CD4-positive, alpha-beta memory T cell (primary cell): Measurements from ENCODE around the gene TBC1D14. TPM values are rescaled to one million over a fixed set of nuclear protein-coding genes. Genes with fewer than 3 reads are reported as not detected.
A peak's percentile ranks its signal among the peaks of the same experiment; 100 is the strongest.

Experiments
- CTCF ChIA-PET: fragments of 350-600 bp; sonication (Branson Sonifier 250); formaldehyde crosslinking; loops from one replicate; lab custom pipeline; 2021; ENCODE audit warnings: inconsistent platforms; ENCODE audit not compliant: partially characterized antibody; lab: Charles Lee
- POLR2A ChIA-PET: fragments of 350-600 bp; sonication (Branson Sonifier 250); formaldehyde crosslinking; loops from one replicate; lab custom pipeline; 2021; ENCODE audit not compliant: partially characterized antibody; lab: Charles Lee
- DNase-seq, 5 donors: peaks; one replicate each; pipeline versions ENCODE4 v3.0.0 to v3.0.0-alpha.2; 2020 to 2022; ENCODE audit warnings: mixed read lengths in 1 of 5
- H3K27ac ChIP-seq: one replicate; pipeline ENCODE4 v1.7.0; 2013; ENCODE audit warnings: low read depth, low read length
- H3K27me3 ChIP-seq: 2 replicates; pipeline ENCODE4 v1.7.0; 2013; ENCODE audit warnings: mild to moderate bottlenecking, low read length, moderate library complexity; ENCODE audit not compliant: insufficient read depth
- H3K36me3 ChIP-seq: 2 replicates; pipeline ENCODE4 v1.7.0; 2013; ENCODE audit warnings: mild to moderate bottlenecking, low read length, moderate library complexity; ENCODE audit not compliant: insufficient read depth
- H3K4me1 ChIP-seq: 2 replicates; pipeline ENCODE4 v1.7.0; 2013; ENCODE audit warnings: mild to moderate bottlenecking, low read length, moderate library complexity; ENCODE audit not compliant: insufficient read depth
- H3K4me3 ChIP-seq, 2 donors: one replicate each; pipeline ENCODE4 v1.7.0; 2013; ENCODE audit warnings: low read length in 2 of 2, mild to moderate bottlenecking in 1 of 2
- H3K9me3 ChIP-seq, 2 donors: one replicate each; pipeline ENCODE4 v1.7.0; 2013; ENCODE audit warnings: low read length in 2 of 2, control low read depth in 1 of 2; ENCODE audit not compliant: control insufficient read depth in 1 of 2
- H3K27ac Mint-ChIP-seq, 7 donors: one replicate each; pipeline ENCODE4 v1.8.0; 2020 to 2021; ENCODE audit warnings: mixed read lengths in 7 of 7, mild to moderate bottlenecking in 6 of 7, inconsistent platforms in 3 of 7, moderate library complexity in 3 of 7
- H3K27me3 Mint-ChIP-seq, 2 donors: one replicate each; pipeline ENCODE4 v1.8.0; 2020 to 2021; ENCODE audit warnings: mixed read lengths in 2 of 2
- H3K36me3 Mint-ChIP-seq, 2 donors: one replicate each; pipeline ENCODE4 v1.8.0; 2020 to 2021; ENCODE audit warnings: mixed read lengths in 2 of 2, inconsistent platforms in 1 of 2, mild to moderate bottlenecking in 1 of 2
- H3K4me1 Mint-ChIP-seq, 4 donors: one replicate each; pipeline ENCODE4 v1.8.0; 2020 to 2021; ENCODE audit warnings: mixed read lengths in 4 of 4, mild to moderate bottlenecking in 1 of 4
- H3K4me3 Mint-ChIP-seq, 8 donors: one replicate each; pipeline ENCODE4 v1.8.0; 2020 to 2021; ENCODE audit warnings: mixed read lengths in 8 of 8, mild to moderate bottlenecking in 7 of 8, moderate library complexity in 6 of 8, inconsistent platforms in 3 of 8
- H3K9me3 Mint-ChIP-seq, 8 donors: one replicate each; pipeline ENCODE4 v1.8.0; 2020 to 2021; ENCODE audit warnings: mixed read lengths in 8 of 8, mild to moderate bottlenecking in 5 of 8, inconsistent platforms in 3 of 8, moderate library complexity in 1 of 8
- intact Hi-C: fragments of 100-400 bp; cut with micrococcal nuclease; formaldehyde crosslinking; loops from one replicate; pipeline ENCODE4 v1.15.1; 2023
- polyA plus RNA-seq, 2 donors: library from polyadenylated mRNA; unstranded; fragments of 300-500 nt; fragmentation: Illumina TruSeq; gene quantifications; one replicate each; pipeline ENCODE4 v1.2.3, GENCODE V29; 2021
- total RNA-seq, 2 experiments: library from RNA; stranded (reverse); gene quantifications; one replicate each; pipeline ENCODE4 v1.2.3, GENCODE V29; 2021

Gene TBC1D14
- total and polyA plus RNA-seq, 4 experiments from 2014 or later = 40.7 to 80.7 (median 63.0) TPM

- CTCF ChIA-PET = interaction anchor here (0.6 to 3.4 kb wide), 7 partner anchors 9 to 192 kb away, joined by 3 to 22 read pairs (median 4); partner anchors contain the start of gene GRPEL1
Measured at GRCh38 chr4:6893449-6894085, 16.1 kb upstream of the TBC1D14 start.

GRCh38 chr4:6894086-6894478, 15.5 kb upstream of the TBC1D14 start:
- Histone ChIP-seq H3K4me1 (peaks cover 30% of the 10 kb centered on the region), H3K36me3 (no peaks in the 10 kb centered on the region), H3K27ac (no peak overlapping the region), H3K27me3 (no peaks in the 10 kb centered on the region), H3K9me3 (peaks cover 0 to 3% of the 10 kb centered on the region in 2 donors), H3K4me3 (no peak overlapping the region)
- intact Hi-C loops = no loop called here
- ChIA-PET POLR2A (interaction anchor here (2.6 kb wide), 2 partner anchors 16 to 93 kb away, joined by 7 to 11 read pairs; partner anchors contain the start of gene TBC1D14), CTCF (interaction anchor here (0.6 to 3.4 kb wide), 6 partner anchors 10 to 175 kb away, joined by 3 to 22 read pairs (median 4); partner anchors contain the start of gene GRPEL1)
- Mint-ChIP-seq H3K27me3 (no peaks in the 10 kb centered on the region), H3K4me3 (no peak overlapping the region), H3K9me3 (no peaks in the 10 kb centered on the region), H3K36me3 (no peaks in the 10 kb centered on the region), H3K4me1 (peaks cover 16 to 43% (median 30%) of the 10 kb centered on the region in 4 donors), H3K27ac (peak overlapping the region in 5 of 7 donors; percentile 22 to 82 (median 70))
- DNase-seq = no peak

More at GRCh38 chr4:6893449-6894085, 16.1 kb upstream of the TBC1D14 start:
- H3K4me1 Mint-ChIP-seq = peaks cover 12 to 38% (median 25%) of the 10 kb centered on the region in 4 donors
- Histone ChIP-seq H3K9me3 (peaks cover 0 to 3% of the 10 kb centered on the region in 2 donors), H3K27ac (no peak overlapping the region), H3K4me1 (peaks cover 24% of the 10 kb centered on the region), H3K27me3 (no peaks in the 10 kb centered on the region), H3K36me3 (no peaks in the 10 kb centered on the region), H3K4me3 (no peak overlapping the region)
- POLR2A ChIA-PET = interaction anchor here (0.6 to 2.6 kb wide), 4 partner anchors 15 to 93 kb away, joined by 3 to 14 read pairs (median 9); partner anchors contain the start of gene TBC1D14
- H3K9me3 Mint-ChIP-seq = no peaks in the 10 kb centered on the region
- DNase-seq = no peak
- H3K27me3 Mint-ChIP-seq = no peaks in the 10 kb centered on the region
- intact Hi-C loops = loop anchor here (2.0 kb wide), 1 partner anchor 49 kb away; no protein-coding TSS in a partner anchor
- H3K36me3 Mint-ChIP-seq = no peaks in the 10 kb centered on the region
- peak overlapping the region in 6 of 7 donors; percentile 22 to 82 (median 68) for H3K27ac Mint-ChIP-seq
- peak overlapping the region in 3 of 8 donors; percentile 6 to 21 (median 9) for H3K4me3 Mint-ChIP-seq

- Mint-ChIP-seq H3K27me3 (no peaks in the 10 kb centered on the region), H3K4me3 (no peak overlapping the region), H3K36me3 (no peaks in the 10 kb centered on the region), H3K4me1 (peaks cover 22 to 50% (median 36%) of the 10 kb centered on the region in 4 donors), H3K27ac (peak overlapping the region in 5 of 7 donors; percentile 47 to 82 (median 53)), H3K9me3 (no peaks in the 10 kb centered on the region)
- Histone ChIP-seq H3K36me3 (no peaks in the 10 kb centered on the region), H3K27ac (no peak overlapping the region), H3K27me3 (no peaks in the 10 kb centered on the region), H3K4me1 (peaks cover 37% of the 10 kb centered on the region), H3K9me3 (peaks cover 0 to 3% of the 10 kb centered on the region in 2 donors), H3K4me3 (no peak overlapping the region)
- ChIA-PET POLR2A (interaction anchor here (2.6 kb wide), 1 partner anchor 15 kb away, joined by 11 read pairs; the partner anchor contains the start of gene TBC1D14), CTCF (interaction anchor here (1.7 to 3.4 kb wide), 3 partner anchors 9 to 175 kb away, joined by 6 to 22 read pairs (median 7); partner anchors contain the start of genes GRPEL1 and TBC1D14)
- DNase-seq = no peak
- intact Hi-C loops = no loop called here
Measured at GRCh38 chr4:6894528-6895498, 14.8 kb upstream of the TBC1D14 start.

- H3K27ac Mint-ChIP-seq = peak overlapping the region in 1 of 7 donors; percentile 35
- Histone ChIP-seq H3K27me3 (no peaks in the 10 kb centered on the region), H3K9me3 (no peaks in the 10 kb centered on the region), H3K27ac (no peak overlapping the region), H3K36me3 (no peaks in the 10 kb centered on the region), H3K4me1 (peaks cover 44% of the 10 kb centered on the region), H3K4me3 (no peak overlapping the region)
- POLR2A ChIA-PET = interaction anchor here (0.9 to 2.6 kb wide), 4 partner anchors 10 to 23 kb away, joined by 3 to 11 read pairs (median 3); partner anchors contain the start of gene TBC1D14
- CTCF ChIA-PET = interaction anchor here (1.7 to 2.2 kb wide), 2 partner anchors 8 to 13 kb away, joined by 6 to 7 read pairs; partner anchors contain the start of gene TBC1D14
- no peak overlapping the region for H3K4me3 Mint-ChIP-seq
- peaks cover 24 to 58% (median 41%) of the 10 kb centered on the region in 4 donors for H3K4me1 Mint-ChIP-seq
- intact Hi-C loops = no loop called here
- DNase-seq = no peak
- H3K9me3 Mint-ChIP-seq = no peaks in the 10 kb centered on the region
- no peaks in the 10 kb centered on the region for H3K36me3 Mint-ChIP-seq
- H3K27me3 Mint-ChIP-seq = no peaks in the 10 kb centered on the region
Measured at GRCh38 chr4:6896035-6896434, 13.6 kb upstream of the TBC1D14 start.

GRCh38 chr4:6898763-6899162, 10.9 kb upstream of the TBC1D14 start:
- Histone ChIP-seq H3K9me3 (no peaks in the 10 kb centered on the region), H3K4me3 (no peak overlapping the region), H3K27ac (no peak overlapping the region), H3K4me1 (peaks cover 30% of the 10 kb centered on the region), H3K36me3 (no peaks in the 10 kb centered on the region), H3K27me3 (no peaks in the 10 kb centered on the region)
- Mint-ChIP-seq H3K27me3 (no peaks in the 10 kb centered on the region), H3K4me3 (peak overlapping the region in 7 of 8 donors; percentile 18 to 78 (median 67)), H3K36me3 (no peaks in the 10 kb centered on the region), H3K9me3 (no peaks in the 10 kb centered on the region), H3K4me1 (peaks cover 13 to 37% (median 24%) of the 10 kb centered on the region in 4 donors), H3K27ac (peak overlapping the region; percentile 82 to 93 (median 88))
- DNase-seq = no peak
- ChIA-PET CTCF (interaction anchor here (1.0 to 2.4 kb wide), 8 partner anchors 10 to 172 kb away, joined by 3 to 16 read pairs (median 4); partner anchors contain the start of gene TBC1D14), POLR2A (interaction anchor here (0.6 to 3.7 kb wide), 7 partner anchors 10 to 959 kb away, joined by 3 to 45 read pairs (median 4); partner anchors contain the start of genes MAN2B2 and TBC1D14)
- intact Hi-C loops = no loop called here

- no peak overlapping the region for H3K27ac ChIP-seq
- Mint-ChIP-seq H3K27ac (peak overlapping the region in 6 of 7 donors; percentile 64 to 93 (median 89)), H3K9me3 (no peaks in the 10 kb centered on the region), H3K36me3 (no peaks in the 10 kb centered on the region), H3K4me3 (peak overlapping the region in 2 of 8 donors; percentile 5 to 36), H3K4me1 (peaks cover 18 to 40% (median 28%) of the 10 kb centered on the region in 4 donors), H3K27me3 (no peaks in the 10 kb centered on the region)
- CTCF ChIA-PET = interaction anchor here (1.0 to 2.4 kb wide), 9 partner anchors 9 to 180 kb away, joined by 3 to 11 read pairs (median 4); partner anchors contain the start of gene TADA2B
- POLR2A ChIA-PET = interaction anchor here (1.6 to 3.7 kb wide), 4 partner anchors 9 to 227 kb away, joined by 5 to 45 read pairs (median 9); partner anchors contain the start of gene TBC1D14
- H3K36me3 ChIP-seq = no peaks in the 10 kb centered on the region
- H3K27me3 ChIP-seq = no peaks in the 10 kb centered on the region
- no peak overlapping the region for H3K4me3 ChIP-seq
- H3K9me3 ChIP-seq = no peaks in the 10 kb centered on the region
- intact Hi-C loops = no loop called here
- DNase-seq = no peak
- peaks cover 39% of the 10 kb centered on the region for H3K4me1 ChIP-seq
Measured at GRCh38 chr4:6900181-6900812, 9.3 kb upstream of the TBC1D14 start.
